ENCODE measurements around the gene ROCK2.

DNA sequence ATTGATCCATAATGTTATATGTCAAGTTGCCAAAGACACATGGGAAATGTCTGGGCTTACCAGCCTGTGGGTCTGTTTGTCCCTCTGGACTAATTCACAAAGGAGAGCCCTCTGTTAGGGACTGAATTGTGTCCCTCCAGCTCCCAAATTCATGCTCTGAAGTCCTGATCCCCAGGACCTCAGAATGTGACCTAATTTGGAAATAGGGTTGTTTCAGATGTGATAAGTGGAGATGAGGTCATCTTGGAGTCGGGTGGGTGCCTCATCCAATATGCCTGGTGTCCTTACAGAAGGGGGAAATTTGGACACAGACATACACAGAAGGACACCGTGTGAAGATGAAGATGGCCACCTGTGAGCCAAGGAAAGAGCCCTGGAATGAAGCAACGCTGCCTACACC, 41.4 kb upstream of the ROCK2 start:
- TF ChIP-seq, protein P1, sequence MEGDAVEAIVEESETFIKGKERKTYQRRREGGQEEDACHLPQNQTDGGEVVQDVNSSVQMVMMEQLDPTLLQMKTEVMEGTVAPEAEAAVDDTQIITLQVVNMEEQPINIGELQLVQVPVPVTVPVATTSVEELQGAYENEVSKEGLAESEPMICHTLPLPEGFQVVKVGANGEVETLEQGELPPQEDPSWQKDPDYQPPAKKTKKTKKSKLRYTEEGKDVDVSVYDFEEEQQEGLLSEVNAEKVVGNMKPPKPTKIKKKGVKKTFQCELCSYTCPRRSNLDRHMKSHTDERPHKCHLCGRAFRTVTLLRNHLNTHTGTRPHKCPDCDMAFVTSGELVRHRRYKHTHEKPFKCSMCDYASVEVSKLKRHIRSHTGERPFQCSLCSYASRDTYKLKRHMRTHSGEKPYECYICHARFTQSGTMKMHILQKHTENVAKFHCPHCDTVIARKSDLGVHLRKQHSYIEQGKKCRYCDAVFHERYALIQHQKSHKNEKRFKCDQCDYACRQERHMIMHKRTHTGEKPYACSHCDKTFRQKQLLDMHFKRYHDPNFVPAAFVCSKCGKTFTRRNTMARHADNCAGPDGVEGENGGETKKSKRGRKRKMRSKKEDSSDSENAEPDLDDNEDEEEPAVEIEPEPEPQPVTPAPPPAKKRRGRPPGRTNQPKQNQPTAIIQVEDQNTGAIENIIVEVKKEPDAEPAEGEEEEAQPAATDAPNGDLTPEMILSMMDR (IDR thresholded peaks at IDR 0.05) = no peak
- TF ChIP-seq ZFX (IDR thresholded peaks at IDR 0.05; ENCODE audit: borderline replicate concordance) = no peak
